ENCODE data around the gene CHFR.
"Not testable (repeated sequence)": the region's sequence is repeated elsewhere in the genome, so short reads cannot be mapped to it uniquely, and the experiment has no call there.

CHFR gene

DNA sequence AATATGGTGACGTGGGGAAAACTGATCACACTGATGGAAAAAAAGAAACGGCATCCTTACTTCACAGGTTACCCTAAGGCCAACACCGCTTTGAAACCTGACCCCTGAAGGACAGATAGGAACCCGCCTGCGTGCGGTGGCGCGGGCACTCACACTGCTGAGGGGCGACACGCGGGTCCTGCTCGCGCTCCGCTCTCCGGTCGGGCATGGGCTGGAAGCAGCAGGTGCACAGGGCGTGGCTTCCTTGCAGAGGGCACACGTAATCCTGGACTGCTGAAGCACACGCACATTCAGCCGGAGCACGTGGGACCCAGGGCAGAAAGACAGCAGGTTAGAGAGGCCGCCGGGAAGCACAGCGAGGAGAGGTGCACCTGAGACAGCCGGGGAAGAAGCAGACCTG lies 35.9 kb downstream of the CHFR start:
- no peak overlapping the region for H3K4me3 ChIP-seq (ENCODE audit: control insufficient read depth, low read depth, low read length)
- no peak for DNase-seq (ENCODE audit: low read depth)
- TF ChIP-seq, protein P1, sequence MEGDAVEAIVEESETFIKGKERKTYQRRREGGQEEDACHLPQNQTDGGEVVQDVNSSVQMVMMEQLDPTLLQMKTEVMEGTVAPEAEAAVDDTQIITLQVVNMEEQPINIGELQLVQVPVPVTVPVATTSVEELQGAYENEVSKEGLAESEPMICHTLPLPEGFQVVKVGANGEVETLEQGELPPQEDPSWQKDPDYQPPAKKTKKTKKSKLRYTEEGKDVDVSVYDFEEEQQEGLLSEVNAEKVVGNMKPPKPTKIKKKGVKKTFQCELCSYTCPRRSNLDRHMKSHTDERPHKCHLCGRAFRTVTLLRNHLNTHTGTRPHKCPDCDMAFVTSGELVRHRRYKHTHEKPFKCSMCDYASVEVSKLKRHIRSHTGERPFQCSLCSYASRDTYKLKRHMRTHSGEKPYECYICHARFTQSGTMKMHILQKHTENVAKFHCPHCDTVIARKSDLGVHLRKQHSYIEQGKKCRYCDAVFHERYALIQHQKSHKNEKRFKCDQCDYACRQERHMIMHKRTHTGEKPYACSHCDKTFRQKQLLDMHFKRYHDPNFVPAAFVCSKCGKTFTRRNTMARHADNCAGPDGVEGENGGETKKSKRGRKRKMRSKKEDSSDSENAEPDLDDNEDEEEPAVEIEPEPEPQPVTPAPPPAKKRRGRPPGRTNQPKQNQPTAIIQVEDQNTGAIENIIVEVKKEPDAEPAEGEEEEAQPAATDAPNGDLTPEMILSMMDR (IDR thresholded peaks at IDR 0.05; ENCODE audit: control insufficient read depth, insufficient read depth, low read depth, low read length, missing control alignments), result no peak

DNA sequence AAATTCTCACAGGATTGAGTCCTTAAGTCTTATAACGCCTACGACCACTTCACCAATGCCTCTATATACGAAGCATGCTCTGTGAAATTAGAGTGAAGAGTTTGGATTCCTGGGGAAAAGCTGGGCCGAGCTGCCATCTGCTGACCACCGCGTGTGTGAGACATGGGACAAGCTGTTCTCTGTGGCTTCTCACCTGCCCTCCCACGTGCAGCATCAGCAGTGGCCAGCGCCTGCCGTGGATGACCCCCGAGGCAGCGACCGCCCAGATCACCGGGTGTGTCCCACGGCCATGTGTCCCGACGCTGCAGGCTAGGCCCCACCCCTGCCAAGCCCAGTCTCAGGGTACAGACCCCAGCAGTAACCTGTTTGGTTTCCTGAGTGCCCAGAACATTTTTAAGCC lies 37.1 kb downstream of the CHFR start:
- H3K4me3 ChIP-seq (ENCODE audit: control insufficient read depth, low read depth, low read length), result no peak overlapping the region
- DNase-seq (ENCODE audit: low read depth), result no peak
- TF ChIP-seq, protein P1 (IDR thresholded peaks at IDR 0.05; ENCODE audit: control insufficient read depth, insufficient read depth, low read depth, low read length, missing control alignments), result no peak

DNA sequence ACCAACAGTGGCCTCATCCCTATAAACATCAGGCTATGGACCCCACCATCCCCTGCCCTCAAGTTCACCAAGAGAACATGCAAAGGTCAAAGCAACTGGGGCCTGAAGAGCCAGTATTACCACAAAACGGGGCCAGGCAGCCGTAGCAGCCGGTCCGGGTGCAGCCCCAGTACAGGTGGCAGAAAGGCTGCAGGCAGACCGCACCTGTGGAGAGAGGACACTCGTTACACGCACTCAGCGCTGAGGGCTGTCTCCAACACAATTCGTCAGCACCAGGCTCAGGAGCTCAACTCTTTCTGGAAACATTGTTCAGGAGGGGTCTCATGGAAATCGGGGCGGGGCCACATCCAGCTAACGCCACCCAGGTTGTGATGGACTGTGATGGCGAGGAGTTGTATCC lies 38.9 kb downstream of the CHFR start:
- no peak overlapping the region for H3K4me3 ChIP-seq (ENCODE audit: control insufficient read depth, low read depth, low read length)
- TF ChIP-seq, protein P1 (IDR thresholded peaks at IDR 0.05; ENCODE audit: control insufficient read depth, insufficient read depth, low read depth, low read length, missing control alignments), result no peak
- no peak for DNase-seq (ENCODE audit: low read depth)

DNA sequence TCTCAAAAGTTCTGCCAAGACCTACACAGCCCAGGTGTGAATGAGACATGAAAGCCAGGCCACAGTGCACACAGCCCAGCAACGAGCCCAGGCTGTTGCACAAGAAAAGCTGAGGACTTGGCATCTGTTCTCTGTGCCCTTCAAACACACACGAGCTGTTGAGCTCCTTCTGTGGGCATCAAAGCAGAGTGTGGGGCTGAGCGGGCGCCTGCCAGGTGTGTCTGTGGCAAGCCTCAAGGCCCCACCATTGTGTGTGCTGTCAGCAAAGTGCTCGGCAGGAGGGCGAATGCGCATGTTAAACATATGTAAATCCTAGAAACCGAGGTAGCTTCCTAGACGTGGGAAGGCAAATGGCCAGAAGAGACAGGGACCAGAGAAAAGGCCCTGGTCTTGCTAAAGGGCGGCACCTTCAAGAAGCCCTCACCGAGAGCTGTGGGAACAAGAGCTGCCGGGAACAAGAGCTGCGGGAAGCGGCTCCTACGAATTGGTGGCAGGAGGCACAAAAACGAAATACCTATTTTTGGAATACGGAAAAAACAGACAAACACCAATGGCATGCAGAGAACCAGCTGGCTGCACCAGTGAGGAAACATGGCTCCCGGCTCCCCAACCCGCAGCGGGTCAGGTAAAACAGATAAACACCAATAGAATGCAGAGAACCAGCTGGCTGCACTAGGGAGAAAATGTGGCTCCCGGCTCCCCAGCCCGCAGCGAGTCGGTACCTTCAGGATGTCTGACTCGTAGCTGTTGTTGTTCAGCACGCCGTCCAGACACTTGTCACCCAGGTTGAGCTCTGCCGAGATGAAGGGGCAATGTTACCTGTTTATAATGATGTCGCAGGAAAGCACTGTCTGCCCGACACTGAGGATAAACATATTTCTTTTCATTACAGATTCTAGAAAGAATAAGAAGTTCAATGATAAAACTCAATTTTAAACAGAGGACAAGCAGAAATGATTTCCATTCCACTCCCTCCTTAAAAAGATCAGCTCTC lies 39.7 kb downstream of the CHFR start:
- no peak for DNase-seq (ENCODE audit: low read depth)
- TF ChIP-seq, protein P1 (IDR thresholded peaks at IDR 0.05; ENCODE audit: control insufficient read depth, insufficient read depth, low read depth, low read length, missing control alignments), result no peak
- H3K4me3 ChIP-seq (ENCODE audit: control insufficient read depth, low read depth, low read length), result no peak overlapping the region

DNA sequence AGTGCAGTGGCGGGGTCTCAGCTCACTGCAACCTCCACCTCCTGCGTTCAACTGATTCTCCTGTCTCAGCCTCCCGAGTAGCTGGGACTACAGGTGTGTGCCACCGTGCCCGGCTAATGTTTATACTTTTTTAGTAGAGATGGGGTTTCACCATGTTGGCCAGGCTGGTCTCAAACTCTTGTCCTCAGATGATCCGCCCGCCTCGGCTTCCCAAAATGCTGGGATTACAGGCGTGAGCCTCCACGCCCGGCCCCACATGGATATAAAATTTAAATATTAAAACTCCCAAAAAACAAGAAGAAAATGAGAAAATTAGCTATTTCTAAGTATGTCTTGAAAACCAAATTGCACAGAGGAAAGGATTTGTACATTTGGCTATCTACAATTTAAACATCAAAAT lies 42.7 kb downstream of the CHFR start:
- H3K4me3 ChIP-seq (ENCODE audit: control insufficient read depth, low read depth, low read length); DNase-seq (ENCODE audit: low read depth): not testable (repeated sequence)

DNA sequence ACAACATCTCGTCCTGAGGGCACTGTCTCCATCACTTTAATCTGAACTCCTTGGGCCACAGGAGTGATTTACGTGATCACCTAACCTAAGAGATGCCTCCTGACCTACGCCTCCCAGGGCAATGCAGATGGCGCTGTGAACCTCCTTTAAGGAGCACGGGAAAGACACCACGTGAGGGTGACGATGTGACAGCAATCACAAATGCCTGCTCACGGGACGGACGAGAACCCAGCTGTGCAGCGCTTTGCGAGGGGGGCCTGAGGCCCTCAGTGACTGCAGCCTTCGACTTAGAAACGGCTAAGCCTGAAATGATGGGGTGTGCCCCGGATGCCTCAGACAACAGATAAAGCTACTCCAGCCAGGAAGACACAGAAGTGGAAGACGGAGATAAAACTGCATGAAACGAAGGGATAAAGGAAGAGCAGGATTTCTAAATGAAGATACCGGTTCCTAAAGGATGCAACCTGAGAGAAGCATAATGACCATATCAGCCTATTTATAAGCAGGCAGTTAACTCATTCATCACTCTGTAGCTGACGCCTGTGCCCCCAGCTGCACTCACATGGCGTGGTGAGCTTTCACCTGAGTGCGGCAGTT lies 44.9 kb downstream of the CHFR start:
- TF ChIP-seq, protein P1 (IDR thresholded peaks at IDR 0.05; ENCODE audit: control insufficient read depth, insufficient read depth, low read depth, low read length, missing control alignments), result no peak
- no peak for DNase-seq (ENCODE audit: low read depth)
- H3K4me3 ChIP-seq (ENCODE audit: control insufficient read depth, low read depth, low read length), result no peak overlapping the region

DNA sequence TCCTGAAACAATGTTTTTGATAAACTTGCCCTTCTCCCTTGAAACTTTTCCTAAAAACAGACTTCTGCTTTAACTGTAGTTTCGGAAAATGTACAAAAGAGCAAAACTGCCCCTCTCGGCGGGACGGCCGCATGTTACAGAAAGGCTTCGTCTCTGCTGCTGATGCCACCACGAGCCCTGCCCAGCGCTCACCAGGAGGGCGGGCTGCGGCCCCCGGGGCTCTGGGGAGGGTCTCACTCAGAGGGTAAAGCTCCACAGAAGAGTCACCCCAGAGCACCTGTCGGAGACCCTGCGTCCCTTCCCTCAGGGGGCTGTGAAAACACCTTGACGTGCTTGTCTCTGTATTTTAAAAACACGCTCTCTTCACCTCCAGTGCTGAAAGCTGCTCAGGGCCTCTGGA lies 46.3 kb downstream of the CHFR start:
- TF ChIP-seq, protein P1 (IDR thresholded peaks at IDR 0.05; ENCODE audit: control insufficient read depth, insufficient read depth, low read depth, low read length, missing control alignments), result no peak
- no peak overlapping the region for H3K4me3 ChIP-seq (ENCODE audit: control insufficient read depth, low read depth, low read length)
- DNase-seq (ENCODE audit: low read depth), result no peak

Measured in AG09309 (cell line).